NCI-H1436 treated with DMSO at 0.1 percent for 48 hours (cell line): ENCODE results near the gene LINC01488.

Source experiments
- DNase-seq: peaks from one replicate; lab custom pipeline; 2025; lab: John Stamatoyannopoulos, UW

Gene LINC01488

DNA sequence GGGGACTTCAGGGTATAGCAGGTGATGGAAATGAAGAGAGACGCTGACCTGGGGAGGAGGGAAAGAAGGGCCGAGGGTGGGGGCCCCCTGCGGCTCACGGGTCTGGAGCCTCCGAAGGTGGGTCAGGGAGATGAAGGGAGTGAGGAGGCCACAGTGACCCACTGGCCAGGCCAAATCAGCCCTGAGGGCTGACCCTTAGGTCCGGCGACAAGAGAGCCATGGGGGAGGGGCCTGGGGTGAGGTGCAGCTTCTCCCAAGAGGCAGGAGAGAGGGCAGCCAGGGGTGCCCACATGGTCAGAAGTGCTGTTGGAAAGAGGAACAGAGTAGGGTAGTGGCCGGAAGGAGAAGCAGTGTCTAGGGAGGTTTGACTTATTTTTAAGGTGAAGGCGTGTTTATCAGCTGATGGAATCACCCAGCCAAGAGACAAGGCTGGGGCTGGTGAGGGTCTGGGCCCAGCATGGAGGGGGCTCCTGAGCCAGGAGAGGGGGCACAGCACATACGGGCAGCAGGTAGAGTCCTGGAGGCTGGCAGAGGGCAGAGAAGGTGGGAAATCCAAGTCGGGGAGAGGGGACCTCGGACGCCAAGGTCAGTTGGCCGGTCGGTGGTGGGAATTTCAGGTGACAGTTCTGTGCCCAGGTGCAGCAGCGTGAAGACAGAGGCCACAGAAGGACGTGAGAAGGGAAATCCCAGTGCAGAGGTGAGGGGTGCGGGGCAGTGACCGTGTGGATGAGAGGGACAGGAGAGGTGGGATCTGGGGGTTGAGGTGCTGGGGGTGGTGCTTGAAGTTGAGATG, 49.0 kb downstream of the LINC01488 start:
- DNase-seq, result no peak

DNA sequence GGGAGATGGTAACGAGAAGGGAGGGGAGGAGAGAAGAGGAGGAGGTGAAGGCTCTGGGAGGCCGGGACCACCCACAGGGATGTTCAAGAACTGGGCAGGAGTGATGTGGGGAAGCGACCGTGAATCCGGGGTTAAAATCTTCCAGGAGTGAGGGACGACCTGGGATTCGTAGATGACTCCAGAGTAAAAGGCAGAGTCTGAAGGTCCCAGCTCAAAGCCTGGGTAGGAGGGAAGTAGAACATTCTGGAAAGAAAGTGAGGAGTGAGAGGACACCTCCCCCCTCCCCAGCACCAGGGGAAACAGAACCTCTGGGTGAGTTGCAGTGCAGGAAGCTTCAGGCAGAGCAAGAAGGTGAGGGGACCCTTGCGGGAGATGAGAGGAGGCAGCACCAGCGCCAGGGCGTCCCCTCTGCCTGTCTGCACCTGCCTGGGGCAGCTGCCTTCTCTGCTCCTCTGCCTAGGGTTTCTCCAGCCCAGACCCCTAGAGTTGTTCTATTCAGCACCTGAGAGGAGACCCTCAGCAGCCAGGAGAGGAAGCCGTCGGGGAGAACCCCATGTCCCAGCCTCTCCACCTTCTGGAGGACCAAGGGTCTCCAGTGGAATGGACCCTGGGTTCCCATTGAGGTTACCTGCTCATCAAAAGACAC, 49.7 kb downstream of the LINC01488 start:
- DNase-seq, result no peak

DNA sequence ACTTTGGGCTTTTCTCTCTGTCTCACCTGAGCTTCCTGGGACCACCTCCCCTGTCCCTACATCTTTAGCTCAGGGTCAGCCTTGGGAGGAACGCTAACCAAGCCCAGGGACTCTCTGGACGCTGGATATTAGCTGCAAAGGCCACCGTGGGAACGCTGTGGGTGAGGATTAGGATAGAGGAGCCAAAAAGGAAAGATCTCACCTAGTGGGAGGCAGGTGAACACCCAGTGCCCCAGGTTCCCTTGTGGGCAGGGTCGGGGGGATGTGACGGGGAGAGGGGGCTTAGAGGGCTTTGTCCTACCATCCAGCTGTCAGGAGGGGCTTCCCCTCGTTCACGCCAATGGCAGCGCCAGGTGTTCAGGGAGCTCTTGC, 50.2 kb downstream of the LINC01488 start:
- DNase-seq, result no peak

DNA sequence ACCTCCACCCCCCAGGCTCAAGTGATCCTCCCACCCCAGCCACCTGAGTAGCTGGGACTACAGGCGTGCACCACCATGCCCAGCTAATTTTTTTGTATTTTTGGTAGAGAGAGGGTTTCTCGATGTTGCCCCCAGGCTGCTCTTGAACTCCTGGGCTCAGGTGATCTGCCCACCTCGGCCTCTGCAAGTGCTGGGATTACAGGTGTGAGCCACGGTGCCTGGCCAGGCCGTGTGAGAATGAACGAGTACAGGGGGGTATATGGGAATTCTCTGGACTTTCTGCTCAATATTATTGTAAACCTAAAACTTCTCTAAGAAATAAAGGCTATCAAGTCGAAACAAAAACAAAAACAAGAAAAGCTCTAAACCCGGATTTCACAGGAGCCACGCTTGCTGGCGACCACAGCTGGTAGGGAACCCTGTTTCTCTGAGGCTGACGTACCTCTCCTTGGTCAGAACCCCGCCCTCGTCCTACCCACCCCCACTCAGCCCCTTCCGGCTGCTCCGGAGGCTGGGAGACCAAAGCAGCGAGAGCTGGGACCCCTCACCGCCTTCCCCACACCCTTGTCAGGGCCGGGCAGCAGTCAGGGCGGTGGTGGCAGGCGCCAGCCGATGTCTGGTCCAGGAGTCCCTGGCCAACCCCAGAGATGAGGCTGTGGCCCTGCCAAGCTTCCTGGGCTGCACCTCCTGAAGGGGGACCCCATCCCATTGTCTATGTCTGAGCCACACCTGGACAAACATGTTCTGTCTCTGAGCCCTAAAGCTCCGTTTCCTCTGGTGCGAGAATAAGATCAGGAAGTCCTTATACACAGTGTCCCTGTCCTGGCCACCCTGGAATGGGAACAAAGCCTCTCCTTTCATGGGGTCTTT, 52.1 kb downstream of the LINC01488 start:
- no peak for DNase-seq

DNA sequence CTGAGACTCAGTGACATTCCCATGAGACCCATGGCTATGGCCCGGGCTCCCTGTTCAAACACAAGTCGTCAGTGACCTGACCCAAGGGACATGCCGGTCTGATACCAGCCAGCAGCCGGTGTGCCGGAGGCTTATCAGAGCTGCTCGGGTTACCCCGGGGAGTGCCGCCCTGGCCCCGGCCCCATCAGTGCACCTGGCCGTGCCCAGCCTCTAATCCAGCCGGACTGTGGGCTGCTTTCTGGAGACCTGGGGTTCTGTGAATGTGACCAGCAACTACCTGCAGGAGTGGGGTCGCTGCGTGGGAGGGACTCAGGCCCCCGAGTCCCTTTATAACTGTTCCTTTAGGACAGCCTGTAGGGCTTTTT, 52.7 kb downstream of the LINC01488 start:
- DNase-seq, result no peak

DNA sequence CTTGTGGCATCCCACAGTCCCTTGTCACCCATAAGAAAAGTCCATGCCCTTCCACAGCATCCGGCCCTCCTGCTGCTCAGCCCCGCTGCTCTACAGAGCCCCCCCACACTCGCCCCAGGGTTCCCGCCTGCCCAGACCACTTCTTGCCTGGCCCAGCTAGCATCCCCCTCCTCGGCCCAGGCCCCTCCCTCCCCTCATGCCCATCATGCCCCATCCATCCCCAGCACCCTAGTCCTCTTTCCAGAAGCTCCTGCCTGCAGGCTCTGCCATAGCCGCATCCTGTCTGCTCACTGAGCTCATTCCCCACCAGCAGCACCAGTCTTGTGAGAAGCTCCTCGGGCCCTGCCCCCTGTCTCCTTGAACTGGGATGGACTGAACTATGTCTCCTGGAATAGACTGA, 54.4 kb downstream of the LINC01488 start:
- DNase-seq, result no peak

DNA sequence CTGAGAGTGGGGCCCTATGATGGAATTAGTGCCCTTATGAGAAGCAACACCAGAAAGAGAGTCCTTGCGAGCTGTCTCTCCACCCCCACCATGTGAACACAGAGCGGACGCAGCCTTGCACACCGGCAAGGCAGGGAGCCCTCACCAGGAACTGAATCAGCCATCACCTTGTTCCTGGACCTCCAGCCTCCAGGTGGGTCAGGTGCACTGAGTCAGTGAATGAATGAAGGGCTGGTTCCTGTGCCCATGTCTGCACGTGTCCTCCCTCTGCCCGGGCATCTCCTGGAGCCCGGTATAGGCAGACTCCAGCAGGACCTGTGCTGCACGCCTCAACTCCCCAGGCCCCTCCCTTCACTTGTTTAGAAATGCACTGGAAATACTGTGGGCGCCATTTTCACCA, 54.9 kb downstream of the LINC01488 start:
- no peak for DNase-seq

DNA sequence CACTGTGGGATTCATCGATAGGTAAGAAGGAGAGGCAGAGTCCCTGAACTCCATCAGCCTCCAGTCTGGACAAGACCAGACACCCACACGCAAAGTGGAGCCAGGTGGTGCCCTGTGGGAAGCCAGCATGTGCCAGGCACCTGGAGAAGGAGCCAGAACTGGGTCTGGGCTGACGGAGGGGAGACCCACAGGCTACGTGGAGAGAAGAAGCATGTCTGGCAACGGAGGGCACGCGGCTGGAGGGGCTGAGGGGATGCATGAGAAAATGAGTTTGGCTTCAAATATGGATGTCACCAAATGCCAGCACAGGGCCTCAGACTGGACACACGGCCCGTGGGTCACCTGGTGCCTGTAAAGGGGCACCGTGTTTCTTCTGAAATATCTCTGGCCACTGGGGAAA, 55.7 kb downstream of the LINC01488 start:
- DNase-seq, result no peak

DNA sequence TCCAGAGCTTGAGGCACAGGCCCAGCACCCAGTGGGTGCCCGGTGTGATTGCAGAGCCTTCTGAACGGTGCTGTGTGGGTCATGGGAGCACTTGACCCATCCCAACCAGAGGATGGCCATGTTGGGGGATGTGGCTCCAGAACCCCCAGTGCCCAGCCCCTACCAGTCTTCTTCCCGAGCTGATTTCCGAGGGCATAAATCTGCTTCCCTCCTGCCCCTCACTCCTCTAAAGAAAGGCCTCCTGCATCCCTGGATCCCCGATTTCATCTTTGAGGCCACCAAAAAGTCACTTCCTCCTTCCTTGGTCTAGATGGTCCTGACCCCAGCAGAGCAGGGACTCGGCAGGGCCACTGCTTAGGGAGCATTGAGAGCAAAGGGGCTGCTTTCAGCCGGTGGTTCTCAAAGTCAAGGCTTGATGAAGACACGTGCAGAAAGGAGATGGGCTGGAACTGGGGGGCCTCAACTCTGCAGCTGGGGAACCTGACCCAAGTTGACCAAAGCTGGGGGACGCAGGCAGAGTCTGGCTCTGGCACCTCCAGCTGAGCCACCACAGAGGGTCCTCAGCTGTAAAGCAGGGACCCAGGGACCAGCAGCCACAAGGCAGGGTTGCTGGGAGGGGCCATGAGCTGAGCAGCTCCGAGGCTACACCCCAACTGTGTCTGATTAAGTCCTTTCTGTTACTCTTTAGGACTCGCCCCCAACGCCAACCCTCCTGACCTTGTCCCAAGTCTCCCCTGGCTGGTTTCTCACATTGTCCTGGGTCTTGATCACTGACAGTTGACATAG, 56.6 kb downstream of the LINC01488 start:
- DNase-seq, result no peak

DNA sequence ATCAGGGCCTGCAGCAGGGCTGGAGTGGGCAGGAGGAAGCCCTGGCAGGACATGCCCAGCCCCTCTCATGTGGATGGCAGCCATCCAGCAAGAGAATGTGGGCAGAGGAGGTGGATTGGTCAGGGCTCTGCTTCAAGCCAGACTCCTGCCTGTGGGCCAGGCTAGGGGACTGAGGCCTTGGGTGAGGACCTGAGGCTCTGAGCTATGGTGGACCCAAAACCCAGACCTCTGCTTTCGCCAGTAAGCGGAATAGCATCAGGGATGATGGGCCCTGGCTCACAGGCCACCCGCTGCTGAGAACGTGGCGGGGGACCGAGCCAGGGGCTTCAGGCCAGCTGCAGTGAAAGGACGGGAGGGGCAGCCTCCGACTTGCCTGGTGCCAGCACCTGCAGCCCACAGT, 57.4 kb downstream of the LINC01488 start:
- DNase-seq, result no peak

DNA sequence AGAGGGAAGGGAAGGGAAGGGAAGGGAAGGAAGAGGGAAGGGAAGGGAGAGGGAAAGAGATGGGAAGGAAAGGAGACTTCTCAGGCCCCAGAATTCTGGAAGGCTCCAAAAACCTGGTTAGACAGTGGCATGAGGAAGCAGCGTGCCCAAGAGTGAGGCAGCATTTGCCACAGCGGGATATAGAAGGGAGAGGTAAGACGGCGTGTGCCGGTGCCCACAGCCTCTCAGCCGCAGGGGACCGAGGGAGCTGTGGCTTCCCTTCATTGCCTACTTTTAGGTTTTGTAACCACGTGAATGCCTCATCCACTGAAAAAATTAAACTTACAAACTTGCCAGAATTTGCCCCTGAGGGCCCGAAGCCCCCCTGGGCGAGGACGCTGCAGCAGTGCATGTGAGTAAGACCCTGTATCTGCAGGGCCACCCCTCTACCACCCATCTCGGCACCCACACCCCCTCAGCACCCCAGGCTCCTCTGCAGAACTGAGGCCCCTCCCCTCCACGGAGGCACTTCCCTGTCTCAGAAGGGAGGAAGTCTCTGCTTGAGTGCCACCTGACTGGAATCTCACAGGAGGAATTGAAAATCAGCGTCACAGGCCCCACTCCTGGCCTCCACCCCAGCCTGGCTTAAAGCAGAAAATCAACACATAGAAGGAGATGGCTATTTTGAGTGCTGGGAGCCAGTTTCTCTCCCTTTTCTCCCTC, 58.1 kb downstream of the LINC01488 start:
- no peak for DNase-seq

DNA sequence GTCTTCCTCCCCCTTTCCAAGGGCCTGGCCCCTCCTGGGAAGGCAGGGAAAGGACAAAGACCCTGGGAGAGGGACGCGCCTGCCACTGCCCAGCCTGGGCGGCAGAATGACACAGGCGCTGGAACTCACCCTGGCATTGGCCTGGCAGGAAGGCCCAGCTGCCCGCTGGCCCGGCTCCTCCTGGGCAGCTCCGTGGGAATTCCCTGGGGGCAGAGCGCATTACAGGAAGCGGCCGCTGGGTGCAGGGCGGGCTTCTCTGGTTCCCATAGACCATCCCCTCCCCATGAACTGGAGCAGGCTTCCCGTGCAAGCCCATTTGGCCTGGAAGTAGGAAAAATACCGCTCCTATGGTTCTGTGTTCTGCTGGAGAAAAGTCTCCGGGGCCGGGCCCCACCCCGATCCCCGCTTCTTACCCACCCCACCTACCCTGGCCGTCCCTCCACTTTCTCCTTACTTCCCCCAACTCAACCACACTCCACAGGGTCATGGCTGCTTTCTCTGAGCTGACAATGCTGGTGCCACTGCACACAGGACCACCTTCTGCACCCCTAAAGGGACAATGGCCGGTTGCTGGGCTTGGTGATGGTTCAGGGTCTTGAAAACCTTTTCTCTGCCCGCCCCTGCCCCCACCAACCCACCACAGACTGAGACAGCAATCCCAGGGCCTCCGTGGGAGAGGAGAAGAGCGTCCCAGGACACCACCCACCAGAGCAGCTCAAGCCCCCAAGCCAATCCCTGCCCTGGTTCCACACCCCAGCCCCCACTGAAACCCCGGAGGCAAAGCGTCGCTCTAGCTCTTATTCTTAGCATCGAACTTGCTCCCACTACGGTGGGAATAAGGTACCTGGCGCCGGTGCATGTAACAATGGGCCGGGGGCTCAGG, 58.9 kb downstream of the LINC01488 start:
- DNase-seq, result no peak

DNA sequence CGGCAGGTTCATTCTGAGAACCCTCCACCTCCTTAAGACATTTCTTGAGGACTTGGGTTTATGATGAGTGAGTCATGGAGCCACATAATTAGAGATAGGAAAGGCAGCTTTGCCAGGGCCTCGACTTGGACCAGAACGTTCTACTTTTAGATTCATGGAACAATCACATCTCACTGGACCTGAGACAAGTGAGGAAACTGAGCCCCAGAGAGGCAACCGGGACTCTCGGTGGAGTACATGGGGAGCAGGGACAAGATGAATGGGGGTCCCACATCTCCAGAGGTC, 59.5 kb downstream of the LINC01488 start:
- no peak for DNase-seq

DNA sequence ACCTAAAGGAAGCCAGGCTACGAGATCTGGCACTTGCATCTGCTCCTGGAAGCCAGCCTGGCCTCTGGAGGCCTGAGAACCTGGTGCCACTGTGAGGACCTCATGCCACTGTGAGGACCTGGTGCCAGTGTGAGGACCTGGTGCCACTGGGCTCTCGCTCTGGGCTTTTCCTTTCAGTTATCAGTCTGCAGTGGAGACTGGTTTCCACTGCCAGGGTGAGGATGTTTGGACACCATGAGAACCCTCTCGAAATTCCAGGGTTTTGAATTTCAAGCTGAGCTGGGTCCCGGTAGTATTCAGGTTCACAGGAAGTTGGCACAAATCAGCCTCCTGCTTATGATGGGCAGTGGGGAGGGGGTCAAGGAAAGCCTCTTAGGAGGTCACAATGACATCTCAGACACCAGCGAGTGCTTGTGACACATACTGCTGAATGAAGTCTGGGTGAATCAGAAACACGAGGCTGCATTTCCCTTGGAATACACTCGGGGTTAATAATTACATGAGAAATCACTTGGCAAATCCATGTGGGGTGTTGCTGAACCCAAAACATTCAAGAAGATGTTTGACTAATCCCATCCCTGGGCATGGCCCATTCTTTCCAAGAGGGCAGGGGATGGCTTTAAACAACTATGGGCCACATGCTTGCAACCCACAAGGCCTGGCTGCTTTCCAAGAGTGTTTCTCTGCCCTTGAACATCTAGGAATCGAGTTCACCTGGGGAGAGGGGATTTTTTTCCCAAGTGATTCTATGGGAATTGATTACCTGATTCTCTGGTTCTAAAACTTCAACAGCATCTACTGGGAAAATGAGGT, 60.2 kb downstream of the LINC01488 start:
- DNase-seq, result no peak

DNA sequence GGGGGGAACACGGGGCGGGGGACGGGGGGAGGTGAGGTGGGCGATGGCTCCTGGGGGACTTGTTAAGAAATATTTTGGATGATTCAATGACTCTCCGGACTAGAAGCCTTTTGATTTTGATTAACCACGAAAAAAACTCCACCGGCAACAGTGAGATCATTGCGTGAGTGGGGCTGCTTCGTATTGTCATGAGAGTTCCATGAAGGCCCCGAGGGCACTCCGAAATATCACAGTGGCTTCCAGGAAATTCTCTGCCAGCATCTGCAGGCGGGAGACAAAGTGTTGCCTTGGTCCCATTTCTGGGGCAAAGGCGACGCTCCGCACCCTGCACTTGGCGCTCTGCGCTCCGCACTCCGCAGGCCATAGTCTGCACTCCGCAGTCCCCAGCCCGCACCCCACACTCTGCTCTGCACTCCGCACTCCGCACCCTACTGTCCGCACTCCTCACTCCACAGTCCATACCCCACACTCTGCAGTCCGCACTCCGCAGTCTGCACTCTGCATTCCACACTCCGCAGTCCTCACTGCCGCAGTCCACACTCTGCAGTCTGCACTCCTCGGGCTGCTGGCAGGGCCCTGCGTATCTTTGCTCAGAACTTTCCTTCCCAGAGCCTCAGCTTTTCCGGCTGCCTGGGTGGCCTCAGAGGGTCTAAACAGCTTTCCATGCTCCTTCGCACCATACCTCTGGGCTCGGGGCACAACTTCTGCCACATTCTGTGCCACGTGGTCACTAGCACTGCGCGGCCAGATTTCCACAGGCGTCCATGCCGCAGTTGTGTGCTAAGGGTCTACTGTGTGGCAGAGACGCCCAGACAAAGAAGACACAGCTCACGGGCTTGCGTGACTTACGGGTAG, 61.1 kb downstream of the LINC01488 start:
- no peak for DNase-seq
